Stimulated activated naive CD8-positive, alpha-beta T cell treated with anti-CD3 and anti-CD28 coated beads, Interleukin-15, Interleukin-2, amounts not matched to agents 100 ng/mL and 50 ng/mL, for 24 hours (primary cell): ENCODE measurements around the gene KREMEN1.

Experiments used
- H3K27ac Mint-ChIP-seq: one replicate; pipeline ENCODE4 v1.8.0; 2021; ENCODE audit warnings: mild to moderate bottlenecking, mixed read lengths
- H3K27me3 Mint-ChIP-seq: one replicate; pipeline ENCODE4 v1.8.0; 2021; ENCODE audit warnings: mixed read lengths
- H3K36me3 Mint-ChIP-seq: one replicate; pipeline ENCODE4 v1.8.0; 2021; ENCODE audit warnings: low read depth, mixed read lengths
- H3K4me1 Mint-ChIP-seq: one replicate; pipeline ENCODE4 v1.8.0; 2021; ENCODE audit warnings: low read depth, mixed read lengths
- H3K4me3 Mint-ChIP-seq: one replicate; pipeline ENCODE4 v1.8.0; 2021; ENCODE audit warnings: mild to moderate bottlenecking, mixed read lengths
- H3K9me3 Mint-ChIP-seq: one replicate; pipeline ENCODE4 v1.8.0; 2021; ENCODE audit warnings: mixed read lengths

The KREMEN1 gene

GRCh38 chr22:29195964-29196666, 123.3 kb downstream of the KREMEN1 start:
- H3K27ac Mint-ChIP-seq: no peak overlapping the region
- no peaks in the 10 kb centered on the region for H3K9me3 Mint-ChIP-seq
- H3K4me1 Mint-ChIP-seq: no peaks in the 10 kb centered on the region
- no peak overlapping the region for H3K4me3 Mint-ChIP-seq
- peaks cover 30% of the 10 kb centered on the region for H3K27me3 Mint-ChIP-seq
- no peaks in the 10 kb centered on the region for H3K36me3 Mint-ChIP-seq

- Mint-ChIP-seq H3K36me3 (no peaks in the 10 kb centered on the region), H3K27me3 (peaks cover 40% of the 10 kb centered on the region), H3K4me1 (peaks cover 9% of the 10 kb centered on the region), H3K27ac (no peak overlapping the region), H3K9me3 (no peaks in the 10 kb centered on the region), H3K4me3 (no peak overlapping the region)
Measured at GRCh38 chr22:29197096-29197495, 124.3 kb downstream of the KREMEN1 start.

- Mint-ChIP-seq H3K27ac (no peak overlapping the region), H3K4me1 (peaks cover 20% of the 10 kb centered on the region), H3K27me3 (peaks cover 43% of the 10 kb centered on the region), H3K9me3 (no peaks in the 10 kb centered on the region), H3K36me3 (no peaks in the 10 kb centered on the region), H3K4me3 (no peak overlapping the region)
Measured at GRCh38 chr22:29198240-29198639, 125.4 kb downstream of the KREMEN1 start.

GRCh38 chr22:29199702-29200400, 127.0 kb downstream of the KREMEN1 start:
- no peak overlapping the region for H3K27ac Mint-ChIP-seq
- H3K9me3 Mint-ChIP-seq: no peaks in the 10 kb centered on the region

GRCh38 chr22:29200901-29201300, 128.1 kb downstream of the KREMEN1 start:
- H3K4me1 Mint-ChIP-seq: peaks cover 36% of the 10 kb centered on the region
- H3K9me3 Mint-ChIP-seq: no peaks in the 10 kb centered on the region
- no peak overlapping the region for H3K4me3 Mint-ChIP-seq
- H3K36me3 Mint-ChIP-seq: no peaks in the 10 kb centered on the region
- H3K27ac Mint-ChIP-seq: no peak overlapping the region
- peaks cover 57% of the 10 kb centered on the region for H3K27me3 Mint-ChIP-seq

More at GRCh38 chr22:29199702-29200400, 127.0 kb downstream of the KREMEN1 start:
- Mint-ChIP-seq H3K4me1 (peaks cover 30% of the 10 kb centered on the region), H3K27me3 (peaks cover 53% of the 10 kb centered on the region), H3K4me3 (no peak overlapping the region), H3K36me3 (no peaks in the 10 kb centered on the region)

- Mint-ChIP-seq H3K4me3 (no peak overlapping the region), H3K27me3 (peaks cover 58% of the 10 kb centered on the region), H3K27ac (peak overlapping the region; percentile 21), H3K9me3 (no peaks in the 10 kb centered on the region), H3K36me3 (no peaks in the 10 kb centered on the region), H3K4me1 (peaks cover 42% of the 10 kb centered on the region)
Measured at GRCh38 chr22:29201782-29202181, 128.9 kb downstream of the KREMEN1 start.

- peak overlapping the region; percentile 51 for H3K4me3 Mint-ChIP-seq
- H3K27ac Mint-ChIP-seq: peak overlapping the region; percentile 65
- no peaks in the 10 kb centered on the region for H3K9me3 Mint-ChIP-seq
- no peaks in the 10 kb centered on the region for H3K36me3 Mint-ChIP-seq
- H3K4me1 Mint-ChIP-seq: peaks cover 42% of the 10 kb centered on the region
- peaks cover 58% of the 10 kb centered on the region for H3K27me3 Mint-ChIP-seq
Measured at GRCh38 chr22:29202212-29203192, 129.7 kb downstream of the KREMEN1 start.

- Mint-ChIP-seq H3K27me3 (peaks cover 59% of the 10 kb centered on the region), H3K9me3 (no peaks in the 10 kb centered on the region), H3K4me3 (no peak overlapping the region), H3K4me1 (peaks cover 42% of the 10 kb centered on the region), H3K27ac (no peak overlapping the region), H3K36me3 (no peaks in the 10 kb centered on the region)
Measured at GRCh38 chr22:29203488-29204454, 130.9 kb downstream of the KREMEN1 start.

GRCh38 chr22:29204455-29205183, 131.8 kb downstream of the KREMEN1 start:
- H3K36me3 Mint-ChIP-seq: no peaks in the 10 kb centered on the region
- H3K4me1 Mint-ChIP-seq: peaks cover 42% of the 10 kb centered on the region
- no peaks in the 10 kb centered on the region for H3K9me3 Mint-ChIP-seq
- no peak overlapping the region for H3K4me3 Mint-ChIP-seq
- H3K27ac Mint-ChIP-seq: no peak overlapping the region
- H3K27me3 Mint-ChIP-seq: peaks cover 58% of the 10 kb centered on the region

GRCh38 chr22:29205252-29205593, 132.4 kb downstream of the KREMEN1 start:
- H3K4me1 Mint-ChIP-seq: peaks cover 42% of the 10 kb centered on the region
- no peak overlapping the region for H3K27ac Mint-ChIP-seq
- no peaks in the 10 kb centered on the region for H3K36me3 Mint-ChIP-seq
- H3K9me3 Mint-ChIP-seq: no peaks in the 10 kb centered on the region
- H3K4me3 Mint-ChIP-seq: peak overlapping the region; percentile 60
- peaks cover 53% of the 10 kb centered on the region for H3K27me3 Mint-ChIP-seq

GRCh38 chr22:29205594-29206371, 132.9 kb downstream of the KREMEN1 start, which contains the start of gene EMID1:
EMID1 (plus strand) TSS chr22:29205896; CDS start chr22:29206039, 143 bp downstream.
- H3K4me1 Mint-ChIP-seq: peaks cover 42% of the 10 kb centered on the region
- H3K4me3 Mint-ChIP-seq: peak within 1 kb of the TSS; percentile 68
- no peak within 1 kb of the TSS for H3K27ac Mint-ChIP-seq
- peaks cover 51% of the 10 kb centered on the region for H3K27me3 Mint-ChIP-seq
- no peaks in the 10 kb centered on the region for H3K9me3 Mint-ChIP-seq
- H3K36me3 Mint-ChIP-seq: no peaks in the 10 kb centered on the region

- H3K27ac Mint-ChIP-seq: no peak overlapping the region
- H3K27me3 Mint-ChIP-seq: peaks cover 42% of the 10 kb centered on the region
- H3K9me3 Mint-ChIP-seq: no peaks in the 10 kb centered on the region
- peaks cover 38% of the 10 kb centered on the region for H3K4me1 Mint-ChIP-seq
- H3K4me3 Mint-ChIP-seq: peak overlapping the region; percentile 68
- no peaks in the 10 kb centered on the region for H3K36me3 Mint-ChIP-seq
Measured at GRCh38 chr22:29206372-29207242, 133.8 kb downstream of the KREMEN1 start.
